Activated CD4-positive, alpha-beta T cell treated with anti-CD3 and anti-CD28 coated beads for 24 hours (primary cell): ENCODE measurements around the gene HNRNPD.
"Not testable (repeated sequence)": the region's sequence is repeated elsewhere in the genome, so short reads cannot be mapped to it uniquely, and the experiment has no call there.

Source experiments
- DNase-seq, 2 donors: peaks; one replicate each; pipeline ENCODE4 v3.0.0-alpha.2; 2020; ENCODE audit warnings: low read depth in 2 of 2

HNRNPD gene

GRCh38 chr4:82373816-82374625, at the start of gene HNRNPD:
HNRNPD (minus strand) TSS chr4:82373991; CDS start chr4:82373678, 313 bp downstream.
- DNase-seq, result peak; percentile 85 to 88

GRCh38 chr4:82422616-82423015, 48.8 kb upstream of the HNRNPD start:
- DNase-seq, result no peak

GRCh38 chr4:82421796-82422560, 48.2 kb upstream of the HNRNPD start:
- DNase-seq, result no peak

DNA sequence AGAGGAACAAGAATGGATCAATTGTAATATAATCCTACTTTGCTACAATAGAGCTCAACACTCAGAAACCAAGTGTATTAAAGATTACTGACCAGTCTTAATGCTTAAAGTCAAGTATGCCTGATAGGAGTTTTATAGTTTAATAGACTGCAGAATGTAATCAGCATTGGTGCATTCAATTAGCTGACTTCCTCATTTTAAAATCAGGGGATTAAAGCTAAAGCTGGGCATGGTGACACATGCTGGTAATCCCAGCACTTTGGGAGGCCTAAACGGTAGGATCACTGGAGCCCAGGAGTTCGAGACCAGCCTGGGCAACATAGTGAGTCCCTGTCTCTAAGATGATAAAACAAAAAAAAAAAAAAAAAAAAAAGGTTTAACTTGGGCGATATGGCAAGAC, 45.7 kb upstream of the HNRNPD start:
- DNase-seq, result no peak

DNA sequence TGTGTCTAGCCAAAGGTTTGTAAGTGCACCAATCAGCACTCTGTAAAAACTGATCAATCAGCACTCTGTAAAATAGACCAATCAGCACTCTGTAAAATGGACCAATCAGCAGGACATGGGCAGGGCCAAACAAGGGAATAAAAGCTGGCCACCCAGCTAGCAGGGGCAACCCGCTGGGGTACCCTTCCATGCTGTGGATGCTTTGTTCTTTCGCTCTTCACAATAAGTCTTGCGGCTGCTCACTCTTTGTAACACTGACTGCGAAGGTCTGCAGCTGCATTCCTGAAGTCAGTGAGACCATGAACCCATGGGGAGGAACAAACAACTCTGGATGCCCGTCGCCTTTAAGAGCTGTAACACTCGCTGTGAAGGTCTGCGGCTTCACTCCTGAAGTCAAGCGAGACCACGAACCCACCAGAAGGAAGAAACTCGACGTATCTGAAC, 42.2 kb upstream of the HNRNPD start:
- no peak for DNase-seq

DNA sequence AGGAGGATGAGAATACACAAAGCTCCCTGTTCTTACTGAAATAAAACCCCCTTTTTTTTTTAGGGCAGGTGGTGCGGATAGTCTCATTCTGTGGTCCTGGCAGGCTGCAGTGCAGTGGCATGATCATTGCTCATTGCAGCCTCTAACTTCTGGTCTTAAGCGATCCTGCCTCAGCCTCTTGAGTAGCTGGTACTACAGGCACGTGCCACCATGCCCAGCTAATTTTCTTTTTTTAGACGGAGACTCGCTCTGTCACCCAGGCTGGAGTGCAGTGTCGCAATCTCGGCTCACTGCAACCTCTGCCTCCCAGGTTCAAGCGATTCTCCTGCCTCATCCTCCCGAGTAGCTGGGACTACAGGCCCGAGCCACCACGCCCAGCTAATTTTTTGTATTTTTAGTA, 41.3 kb upstream of the HNRNPD start:
- DNase-seq, result not testable (repeated sequence)

DNA sequence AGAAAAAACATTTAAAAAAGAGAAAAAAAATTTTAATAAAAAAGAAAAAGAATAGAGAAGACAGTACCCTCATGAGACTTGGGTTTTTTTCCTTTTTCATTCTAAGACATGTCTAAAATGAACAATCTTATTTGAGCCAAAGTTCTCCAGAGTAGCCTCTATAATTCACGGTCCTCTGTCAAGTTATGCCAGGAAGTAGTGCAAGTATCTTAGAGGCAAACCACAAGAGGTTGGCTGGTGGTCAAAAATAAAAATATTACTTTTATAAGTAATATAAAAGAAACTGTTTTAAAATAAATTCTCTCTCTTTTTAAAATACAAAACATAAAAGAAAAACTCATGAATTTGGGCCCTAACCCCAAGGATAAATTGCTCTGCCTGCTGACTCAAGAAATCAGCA, 29.9 kb upstream of the HNRNPD start:
- no peak for DNase-seq

DNA sequence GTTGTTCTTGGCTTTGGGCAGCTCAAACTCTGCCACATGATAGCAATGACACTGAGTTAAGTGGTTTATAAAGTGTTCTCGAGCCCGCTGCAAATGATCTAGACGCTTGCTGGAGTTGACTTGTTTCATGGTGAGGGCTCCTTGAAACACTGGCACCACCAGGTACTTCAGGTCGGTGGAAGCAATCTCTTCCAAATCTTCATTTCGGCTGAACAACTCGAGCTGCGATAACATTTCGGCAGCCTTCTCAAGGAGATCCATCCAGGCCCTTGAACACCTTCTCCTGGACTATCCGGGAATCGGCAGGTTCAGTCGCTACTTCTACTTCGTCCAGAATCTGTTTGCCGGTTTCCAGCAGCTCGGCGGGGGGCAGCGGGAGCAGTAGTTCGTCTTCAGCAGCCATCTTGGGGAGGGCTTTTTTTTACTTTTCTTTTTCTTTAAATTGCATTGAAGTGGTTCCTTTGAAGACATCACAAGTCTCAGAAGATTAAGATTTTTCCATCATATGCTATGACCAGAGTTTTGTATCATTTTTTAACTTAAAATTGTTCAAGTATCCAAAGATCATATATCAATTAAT, 28.5 kb upstream of the HNRNPD start:
- no peak for DNase-seq

GRCh38 chr4:82401600-82401999, 27.8 kb upstream of the HNRNPD start:
- no peak for DNase-seq

DNA sequence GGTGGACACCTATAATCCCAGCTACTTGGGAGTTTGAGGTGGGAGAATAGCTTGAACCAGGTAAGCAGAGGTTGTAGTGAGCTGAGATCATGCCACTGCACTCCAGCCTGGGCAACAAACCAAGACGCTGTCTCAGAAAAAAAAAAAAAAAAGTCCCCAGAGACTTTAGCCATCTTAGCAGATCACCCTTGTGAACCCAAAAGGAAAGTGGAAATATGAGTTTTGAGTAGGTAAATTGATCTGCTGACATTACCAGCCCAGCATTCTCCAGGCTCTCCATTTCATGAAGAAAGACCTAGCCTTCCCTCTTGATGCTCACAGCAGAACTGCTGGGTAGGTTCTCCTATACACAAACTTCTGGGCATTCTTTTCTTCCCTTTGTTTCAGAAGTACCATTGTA, 24.5 kb upstream of the HNRNPD start:
- DNase-seq, result no peak

DNA sequence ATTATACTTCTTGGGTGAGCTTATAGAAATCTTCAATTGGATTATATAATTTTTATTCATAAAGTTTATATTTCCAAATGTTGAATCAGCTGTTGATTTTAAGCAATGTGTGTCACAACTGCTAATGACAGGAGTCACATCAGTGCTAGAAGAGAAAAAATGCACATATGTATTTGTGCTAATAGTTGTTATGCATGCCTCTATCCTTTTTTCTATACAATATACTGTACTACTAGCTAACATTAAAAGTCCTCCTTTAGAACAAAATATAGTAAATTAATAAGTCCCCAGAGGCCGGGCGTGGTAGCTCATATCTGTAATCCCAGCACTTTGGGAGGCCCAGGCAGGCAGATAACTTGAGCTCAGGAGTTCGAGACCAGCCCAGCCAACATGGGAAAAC, 23.7 kb upstream of the HNRNPD start:
- DNase-seq, result no peak

DNA sequence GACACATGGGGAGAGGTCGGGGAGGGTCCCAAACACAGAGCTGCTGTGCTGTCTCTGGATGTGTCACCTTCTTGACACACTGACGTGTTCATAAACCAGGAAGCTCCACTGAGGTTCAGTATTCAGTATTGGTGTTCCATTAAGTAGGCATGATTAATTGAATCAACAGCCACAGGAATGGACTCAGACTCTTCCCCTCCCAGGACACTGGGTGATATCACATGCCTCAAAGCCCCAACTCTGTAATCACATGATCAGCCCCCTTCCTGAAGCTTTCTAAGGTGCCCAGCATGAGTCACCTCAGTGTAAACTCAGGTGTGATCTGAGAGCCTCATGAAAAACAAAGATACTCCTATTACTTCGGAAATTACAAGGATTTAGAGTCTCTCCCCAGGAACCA, 21.1 kb upstream of the HNRNPD start:
- DNase-seq, result no peak

DNA sequence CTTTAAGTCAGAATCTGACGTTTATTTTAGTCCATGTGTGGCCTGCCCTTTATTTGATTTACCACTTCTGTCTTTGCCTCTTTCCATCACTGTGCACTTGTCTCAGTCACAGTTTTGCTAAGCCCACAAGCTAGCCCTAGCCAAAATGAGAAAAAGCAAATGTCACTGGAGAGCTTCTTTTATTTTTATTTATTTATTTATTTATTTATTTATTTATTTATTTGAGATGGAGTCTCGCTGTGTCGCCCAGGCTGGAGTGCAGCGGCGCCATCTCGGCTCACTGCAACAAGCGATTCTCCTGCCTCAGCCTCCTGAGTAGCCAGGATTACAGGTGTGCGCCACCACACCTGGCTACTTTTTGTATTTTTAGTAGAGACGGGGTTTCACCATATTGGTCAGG, 16.3 kb upstream of the HNRNPD start:
- not testable (repeated sequence) for DNase-seq

DNA sequence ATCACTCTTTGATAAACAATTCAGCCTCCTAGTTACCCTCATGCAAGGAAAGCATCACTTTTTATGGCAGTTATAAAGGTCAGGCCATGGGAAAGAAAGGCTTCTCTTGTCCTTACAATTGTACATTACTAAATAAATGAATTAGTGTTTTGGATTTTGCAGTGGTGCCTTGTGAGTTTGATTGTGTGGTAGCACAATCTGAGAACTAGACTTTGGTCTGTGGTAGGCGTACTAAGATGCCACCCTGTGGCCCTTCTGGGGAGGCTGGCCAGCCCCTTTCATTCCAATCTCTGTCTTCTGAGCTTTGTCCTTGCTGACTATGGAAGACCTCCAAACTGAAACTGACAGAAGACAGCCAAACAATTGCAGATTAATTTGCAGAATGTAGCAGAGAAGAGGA, 14.6 kb upstream of the HNRNPD start:
- DNase-seq, result no peak

DNA sequence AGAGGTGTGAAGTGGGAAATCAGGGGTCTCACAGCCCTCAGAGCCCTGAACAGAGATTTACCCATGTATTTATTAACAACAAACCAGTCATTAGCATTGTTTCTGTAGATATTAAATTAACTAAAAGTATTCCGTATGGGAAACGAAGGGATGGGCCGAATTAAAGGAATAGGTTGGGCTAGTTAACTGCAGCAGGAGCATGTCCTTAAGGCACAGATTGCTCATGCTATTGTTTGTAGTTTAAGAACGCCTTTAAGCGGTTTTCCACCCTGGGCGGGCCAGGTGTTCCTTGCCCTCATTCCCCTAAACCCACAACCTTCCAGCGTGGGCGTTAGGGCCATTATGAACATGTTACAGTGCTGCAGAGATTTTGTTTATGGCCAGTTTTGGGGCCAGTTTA, 12.5 kb upstream of the HNRNPD start:
- not testable (repeated sequence) for DNase-seq

DNA sequence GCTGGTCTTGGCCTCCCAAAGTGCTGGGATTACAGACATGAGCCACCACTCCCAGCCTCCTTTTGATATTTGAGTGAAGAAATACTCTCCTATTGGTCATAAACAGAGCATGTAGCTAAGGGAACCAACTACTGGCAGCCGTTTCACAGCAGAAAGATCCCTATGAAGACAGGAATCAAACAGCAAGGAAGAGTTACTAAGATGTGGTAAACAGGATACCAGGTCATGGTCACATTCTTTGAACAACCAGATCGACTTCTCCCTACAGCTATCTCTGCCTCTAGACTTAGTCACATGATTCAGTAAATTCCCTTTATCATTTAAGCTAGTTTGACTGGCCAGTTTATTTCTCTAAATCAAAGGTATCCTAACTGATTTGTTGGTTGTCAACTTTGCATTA, 9.0 kb upstream of the HNRNPD start:
- no peak for DNase-seq

DNA sequence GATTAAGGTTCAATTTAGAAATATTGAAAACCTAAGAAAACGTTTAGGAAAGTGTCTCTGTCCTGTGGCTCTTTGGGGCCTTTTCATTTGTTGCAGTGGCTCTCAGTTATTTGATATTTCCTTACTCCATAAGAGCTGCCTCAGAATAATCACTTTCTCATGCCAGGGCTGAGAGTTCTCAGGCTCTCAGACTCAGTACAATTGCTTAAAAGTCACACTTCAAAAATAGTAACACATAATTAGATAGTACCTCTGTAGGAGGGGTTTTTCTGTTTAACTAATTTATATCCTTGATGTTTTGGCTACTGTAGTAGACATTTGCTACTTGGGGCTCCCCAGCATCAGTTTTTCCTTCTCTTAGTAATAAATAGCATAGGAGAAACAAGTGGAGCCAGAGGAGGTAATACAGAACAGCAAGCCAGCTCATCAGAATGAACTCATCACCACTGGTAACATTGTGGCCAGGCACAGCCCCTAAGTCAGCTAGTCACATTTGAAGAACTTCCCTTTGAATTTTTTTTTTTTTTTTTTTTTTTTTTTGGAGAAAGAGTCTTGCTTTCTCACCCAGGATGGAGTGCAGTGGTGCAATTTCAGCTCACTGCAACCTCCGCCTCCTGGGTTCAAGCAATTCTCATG, 8.0 kb upstream of the HNRNPD start:
- no peak for DNase-seq

- no peak for DNase-seq
Observed at GRCh38 chr4:82381235-82381634, 7.4 kb upstream of the HNRNPD start.

DNA sequence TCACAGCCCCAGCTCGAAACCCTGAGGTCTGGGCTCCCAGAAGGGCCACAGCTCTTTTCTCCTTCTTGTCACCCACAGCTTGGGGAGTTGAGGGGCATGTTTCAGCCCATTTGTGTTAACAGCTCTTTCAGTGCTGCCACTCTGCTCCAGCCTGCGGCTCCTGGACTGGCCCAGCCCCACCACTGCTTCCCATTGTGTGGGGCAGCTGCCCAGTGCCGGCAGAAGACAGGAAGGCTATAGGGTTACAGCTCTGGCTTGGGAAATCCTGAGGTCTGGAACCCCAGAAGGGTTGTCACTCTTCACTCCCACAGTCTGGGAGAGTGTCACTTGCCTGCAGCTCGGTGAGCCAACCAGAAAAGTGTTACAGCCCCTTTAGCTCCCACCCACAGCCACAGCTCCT, 7.0 kb upstream of the HNRNPD start:
- DNase-seq, result no peak

GRCh38 chr4:82380344-82380743, 6.6 kb upstream of the HNRNPD start:
- no peak for DNase-seq

- no peak for DNase-seq
Observed at GRCh38 chr4:82376109-82376508, 2.3 kb upstream of the HNRNPD start.

GRCh38 chr4:82373486-82373815, 340 bp downstream of the HNRNPD start:
- peak in 1 of 2 donors; percentile 20 for DNase-seq
